ENCODE results near the gene SORCS3. TPM values are rescaled to one million over a fixed set of nuclear protein-coding genes. Genes with fewer than 3 reads are reported as not detected.

The SORCS3 gene
- total and polyA plus RNA-seq, 9 of the 15 experiments (the other 6 are each of a cell fraction or from before 2014, with no cell fraction given) = not detected

DNA sequence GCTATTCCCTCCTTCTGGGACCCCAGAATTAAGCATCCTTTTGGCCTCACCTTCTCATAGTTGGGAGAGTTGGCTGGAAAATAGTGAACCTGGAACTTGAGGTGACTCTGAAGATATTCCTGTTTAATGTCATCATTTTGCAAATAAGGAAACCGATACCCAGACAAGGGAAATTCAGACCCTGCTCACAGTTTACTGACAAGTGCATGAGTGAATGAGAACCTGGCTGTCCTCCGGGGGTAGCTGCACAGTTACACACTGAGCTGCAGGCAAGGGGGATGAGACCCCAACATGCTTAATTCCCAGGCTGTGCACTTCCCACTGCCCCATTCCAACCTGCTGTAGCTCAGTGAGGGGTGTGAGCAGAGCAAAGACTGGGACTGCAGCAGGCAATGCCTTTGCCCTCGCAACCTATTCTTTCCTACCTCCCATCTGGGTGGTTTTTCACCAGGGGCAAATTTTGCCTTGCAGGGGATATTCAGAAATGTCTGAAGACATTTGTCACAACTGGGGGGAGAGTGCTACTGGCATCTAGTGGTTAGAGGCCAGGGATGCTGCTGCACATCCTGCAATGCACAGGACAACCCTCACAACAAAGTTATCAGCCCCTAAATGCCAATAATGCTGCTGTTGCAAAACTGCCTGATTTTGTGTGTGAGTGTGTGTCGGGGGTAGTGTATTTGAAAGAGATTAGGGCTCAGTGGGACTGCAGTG is 136.2 kb downstream of the SORCS3 start (continued):
- TF ChIP-seq, protein P1, sequence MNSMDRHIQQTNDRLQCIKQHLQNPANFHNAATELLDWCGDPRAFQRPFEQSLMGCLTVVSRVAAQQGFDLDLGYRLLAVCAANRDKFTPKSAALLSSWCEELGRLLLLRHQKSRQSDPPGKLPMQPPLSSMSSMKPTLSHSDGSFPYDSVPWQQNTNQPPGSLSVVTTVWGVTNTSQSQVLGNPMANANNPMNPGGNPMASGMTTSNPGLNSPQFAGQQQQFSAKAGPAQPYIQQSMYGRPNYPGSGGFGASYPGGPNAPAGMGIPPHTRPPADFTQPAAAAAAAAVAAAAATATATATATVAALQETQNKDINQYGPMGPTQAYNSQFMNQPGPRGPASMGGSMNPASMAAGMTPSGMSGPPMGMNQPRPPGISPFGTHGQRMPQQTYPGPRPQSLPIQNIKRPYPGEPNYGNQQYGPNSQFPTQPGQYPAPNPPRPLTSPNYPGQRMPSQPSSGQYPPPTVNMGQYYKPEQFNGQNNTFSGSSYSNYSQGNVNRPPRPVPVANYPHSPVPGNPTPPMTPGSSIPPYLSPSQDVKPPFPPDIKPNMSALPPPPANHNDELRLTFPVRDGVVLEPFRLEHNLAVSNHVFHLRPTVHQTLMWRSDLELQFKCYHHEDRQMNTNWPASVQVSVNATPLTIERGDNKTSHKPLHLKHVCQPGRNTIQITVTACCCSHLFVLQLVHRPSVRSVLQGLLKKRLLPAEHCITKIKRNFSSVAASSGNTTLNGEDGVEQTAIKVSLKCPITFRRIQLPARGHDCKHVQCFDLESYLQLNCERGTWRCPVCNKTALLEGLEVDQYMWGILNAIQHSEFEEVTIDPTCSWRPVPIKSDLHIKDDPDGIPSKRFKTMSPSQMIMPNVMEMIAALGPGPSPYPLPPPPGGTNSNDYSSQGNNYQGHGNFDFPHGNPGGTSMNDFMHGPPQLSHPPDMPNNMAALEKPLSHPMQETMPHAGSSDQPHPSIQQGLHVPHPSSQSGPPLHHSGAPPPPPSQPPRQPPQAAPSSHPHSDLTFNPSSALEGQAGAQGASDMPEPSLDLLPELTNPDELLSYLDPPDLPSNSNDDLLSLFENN (IDR thresholded peaks at IDR 0.05; ENCODE audit: low read depth in 2 of 2, low read length in 2 of 2) = no peak
- TF ChIP-seq HNRNPK (IDR thresholded peaks at IDR 0.05; ENCODE audit: low read depth, low read length, poor library complexity, severe bottlenecking) (no peak), NFATC3 (IDR thresholded peaks at IDR 0.05) (no peak), CREM (IDR thresholded peaks at IDR 0.05; ENCODE audit: low read depth) (no peak), HNRNPLL (IDR thresholded peaks at IDR 0.05; ENCODE audit: low read depth, low read length, poor library complexity, severe bottlenecking) (no peak), NEUROD1 (IDR thresholded peaks at IDR 0.05; ENCODE audit: borderline replicate concordance, low read depth, low read length, partially characterized antibody) (no peak)
- TF ChIP-seq, protein P2, sequence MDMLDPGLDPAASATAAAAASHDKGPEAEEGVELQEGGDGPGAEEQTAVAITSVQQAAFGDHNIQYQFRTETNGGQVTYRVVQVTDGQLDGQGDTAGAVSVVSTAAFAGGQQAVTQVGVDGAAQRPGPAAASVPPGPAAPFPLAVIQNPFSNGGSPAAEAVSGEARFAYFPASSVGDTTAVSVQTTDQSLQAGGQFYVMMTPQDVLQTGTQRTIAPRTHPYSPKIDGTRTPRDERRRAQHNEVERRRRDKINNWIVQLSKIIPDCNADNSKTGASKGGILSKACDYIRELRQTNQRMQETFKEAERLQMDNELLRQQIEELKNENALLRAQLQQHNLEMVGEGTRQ (CRISPR knock-in tag; IDR thresholded peaks at IDR 0.05) = no peak
- TF ChIP-seq, protein P3, sequence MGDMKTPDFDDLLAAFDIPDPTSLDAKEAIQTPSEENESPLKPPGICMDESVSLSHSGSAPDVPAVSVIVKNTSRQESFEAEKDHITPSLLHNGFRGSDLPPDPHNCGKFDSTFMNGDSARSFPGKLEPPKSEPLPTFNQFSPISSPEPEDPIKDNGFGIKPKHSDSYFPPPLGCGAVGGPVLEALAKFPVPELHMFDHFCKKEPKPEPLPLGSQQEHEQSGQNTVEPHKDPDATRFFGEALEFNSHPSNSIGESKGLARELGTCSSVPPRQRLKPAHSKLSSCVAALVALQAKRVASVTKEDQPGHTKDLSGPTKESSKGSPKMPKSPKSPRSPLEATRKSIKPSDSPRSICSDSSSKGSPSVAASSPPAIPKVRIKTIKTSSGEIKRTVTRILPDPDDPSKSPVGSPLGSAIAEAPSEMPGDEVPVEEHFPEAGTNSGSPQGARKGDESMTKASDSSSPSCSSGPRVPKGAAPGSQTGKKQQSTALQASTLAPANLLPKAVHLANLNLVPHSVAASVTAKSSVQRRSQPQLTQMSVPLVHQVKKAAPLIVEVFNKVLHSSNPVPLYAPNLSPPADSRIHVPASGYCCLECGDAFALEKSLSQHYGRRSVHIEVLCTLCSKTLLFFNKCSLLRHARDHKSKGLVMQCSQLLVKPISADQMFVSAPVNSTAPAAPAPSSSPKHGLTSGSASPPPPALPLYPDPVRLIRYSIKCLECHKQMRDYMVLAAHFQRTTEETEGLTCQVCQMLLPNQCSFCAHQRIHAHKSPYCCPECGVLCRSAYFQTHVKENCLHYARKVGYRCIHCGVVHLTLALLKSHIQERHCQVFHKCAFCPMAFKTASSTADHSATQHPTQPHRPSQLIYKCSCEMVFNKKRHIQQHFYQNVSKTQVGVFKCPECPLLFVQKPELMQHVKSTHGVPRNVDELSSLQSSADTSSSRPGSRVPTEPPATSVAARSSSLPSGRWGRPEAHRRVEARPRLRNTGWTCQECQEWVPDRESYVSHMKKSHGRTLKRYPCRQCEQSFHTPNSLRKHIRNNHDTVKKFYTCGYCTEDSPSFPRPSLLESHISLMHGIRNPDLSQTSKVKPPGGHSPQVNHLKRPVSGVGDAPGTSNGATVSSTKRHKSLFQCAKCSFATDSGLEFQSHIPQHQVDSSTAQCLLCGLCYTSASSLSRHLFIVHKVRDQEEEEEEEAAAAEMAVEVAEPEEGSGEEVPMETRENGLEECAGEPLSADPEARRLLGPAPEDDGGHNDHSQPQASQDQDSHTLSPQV (IDR thresholded peaks at IDR 0.05) = no peak
- TF ChIP-seq, protein P4, sequence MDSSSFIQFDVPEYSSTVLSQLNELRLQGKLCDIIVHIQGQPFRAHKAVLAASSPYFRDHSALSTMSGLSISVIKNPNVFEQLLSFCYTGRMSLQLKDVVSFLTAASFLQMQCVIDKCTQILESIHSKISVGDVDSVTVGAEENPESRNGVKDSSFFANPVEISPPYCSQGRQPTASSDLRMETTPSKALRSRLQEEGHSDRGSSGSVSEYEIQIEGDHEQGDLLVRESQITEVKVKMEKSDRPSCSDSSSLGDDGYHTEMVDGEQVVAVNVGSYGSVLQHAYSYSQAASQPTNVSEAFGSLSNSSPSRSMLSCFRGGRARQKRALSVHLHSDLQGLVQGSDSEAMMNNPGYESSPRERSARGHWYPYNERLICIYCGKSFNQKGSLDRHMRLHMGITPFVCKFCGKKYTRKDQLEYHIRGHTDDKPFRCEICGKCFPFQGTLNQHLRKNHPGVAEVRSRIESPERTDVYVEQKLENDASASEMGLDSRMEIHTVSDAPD (CRISPR knock-in tag; IDR thresholded peaks at IDR 0.05) = no peak

All from K562 (cell line).